HepG2 (cell line): ENCODE measurements around the gene MARVELD3. TPM values are rescaled to one million over a fixed set of nuclear protein-coding genes. Genes with fewer than 3 reads are reported as not detected.

Experiments used
- CBFB ChIP-seq: sonication (generic); formaldehyde crosslinking; IDR thresholded peaks from 2 replicates; pipeline ENCODE4 v1.4.0; 2020; ENCODE audit warnings: missing genetic modification reagents
- CCAR2 ChIP-seq: fragments of 200-400 bp; formaldehyde crosslinking; optimal IDR thresholded peaks from 2 replicates; pipeline ENCODE3; 2018; ENCODE audit warnings: low read depth, mild to moderate bottlenecking, low read length, moderate library complexity
- DNMT3B ChIP-seq: conservative IDR thresholded peaks from 2 replicates; pipeline ENCODE4 v1.6.1; 2016; ENCODE audit warnings: missing biosample characterization, control low read depth
- FLYWCH1 ChIP-seq: sonication (generic); formaldehyde crosslinking; IDR thresholded peaks from 2 replicates; pipeline ENCODE4 v1.8.1; 2023; ENCODE audit warnings: mild to moderate bottlenecking, missing genetic modification reagents
- FOSL2 ChIP-seq: sonication (generic); formaldehyde crosslinking; IDR thresholded peaks from 2 replicates; pipeline ENCODE4 v1.4.0; 2020; ENCODE audit warnings: missing genetic modification reagents
- GATAD2A ChIP-seq: IDR thresholded peaks from 2 replicates; pipeline ENCODE4 v1.6.1; 2016
- HMG20A ChIP-seq: IDR thresholded peaks from 2 replicates; pipeline ENCODE4 v1.6.1; 2016; ENCODE audit warnings: borderline replicate concordance
- KDM2A ChIP-seq: sonication (generic); formaldehyde crosslinking; IDR thresholded peaks from 2 replicates; pipeline ENCODE4 v1.4.0; 2020; ENCODE audit warnings: low read depth, missing genetic modification reagents, borderline replicate concordance
- KDM5A ChIP-seq: fragments of 200-600 bp; sonication (generic); IDR thresholded peaks from 2 replicates; pipeline ENCODE4 v1.7.0; 2018; ENCODE audit warnings: antibody characterized with exemption, mild to moderate bottlenecking, low read length, borderline replicate concordance
- KLF9 ChIP-seq: IDR thresholded peaks from 2 replicates; pipeline ENCODE4 v1.6.1; 2016; ENCODE audit warnings: low read depth
- MED13 ChIP-seq: sonication (generic); formaldehyde crosslinking; IDR thresholded peaks from 2 replicates; pipeline ENCODE4 v1.5.0; 2020; ENCODE audit warnings: missing genetic modification reagents
- POLR2AphosphoS2 ChIP-seq: IDR thresholded peaks from 2 replicates; pipeline ENCODE4 v1.6.1; 2011; ENCODE audit warnings: low read depth, low read length, improper control_type of control experiment
- TAF15 ChIP-seq: fragments of 200-400 bp; formaldehyde crosslinking; IDR thresholded peaks from one replicate; pipeline ENCODE4 v1.6.1; 2018; ENCODE audit warnings: mild to moderate bottlenecking, low read depth, low read length; ENCODE audit not compliant: poor library complexity, severe bottlenecking
- TEAD2 ChIP-seq: sonication (generic); formaldehyde crosslinking; IDR thresholded peaks from 2 replicates; pipeline ENCODE4 v1.9.0; 2021; ENCODE audit warnings: missing genetic modification reagents
- U2AF1 ChIP-seq: fragments of 200-400 bp; formaldehyde crosslinking; optimal IDR thresholded peaks from 2 replicates; pipeline ENCODE3; 2017; ENCODE audit warnings: mild to moderate bottlenecking, low read depth, low read length
- ZKSCAN1 ChIP-seq: fragments of 150-350 bp; IDR thresholded peaks from 2 replicates; pipeline ENCODE4 v1.6.1; 2014; ENCODE audit warnings: low read length
- ZNF10 ChIP-seq: sonication (generic); formaldehyde crosslinking; IDR thresholded peaks from 2 replicates; pipeline ENCODE4 v1.4.0; 2020; ENCODE audit warnings: mild to moderate bottlenecking, low read depth, missing genetic modification reagents, borderline replicate concordance
- ZNF274 ChIP-seq: sonication (generic); formaldehyde crosslinking; IDR thresholded peaks from 2 replicates; pipeline ENCODE4 v1.5.1; 2020; ENCODE audit warnings: mild to moderate bottlenecking, missing genetic modification reagents
- ZNF337 ChIP-seq: sonication (generic); formaldehyde crosslinking; IDR thresholded peaks from 2 replicates; pipeline ENCODE4 v1.5.1; 2020; ENCODE audit warnings: missing genetic modification reagents, low read depth, mild to moderate bottlenecking, borderline replicate concordance
- ZNF562 ChIP-seq: sonication (generic); formaldehyde crosslinking; IDR thresholded peaks from 2 replicates; pipeline ENCODE4 v1.8.0; 2022; ENCODE audit warnings: missing genetic modification reagents, borderline replicate concordance
- ZNF614 ChIP-seq: IDR thresholded peaks from 2 replicates; pipeline ENCODE4 v1.6.1; 2018; ENCODE audit warnings: missing biosample characterization, missing genetic modification reagents, inconsistent platforms, borderline replicate concordance
- ZNF747 ChIP-seq: sonication (generic); formaldehyde crosslinking; IDR thresholded peaks from 2 replicates; pipeline ENCODE4 v1.8.1; 2023; ENCODE audit warnings: missing genetic modification reagents, mild to moderate bottlenecking, borderline replicate concordance
- ZNF75D ChIP-seq: sonication (generic); formaldehyde crosslinking; IDR thresholded peaks from 2 replicates; pipeline ENCODE4 v1.8.1; 2023; ENCODE audit warnings: missing genetic modification reagents, mild to moderate bottlenecking, borderline replicate concordance
- ZNF775 ChIP-seq: sonication (generic); formaldehyde crosslinking; IDR thresholded peaks from 2 replicates; pipeline ENCODE4 v1.4.0; 2020; ENCODE audit warnings: missing genetic modification reagents, mild to moderate bottlenecking, moderate library complexity, borderline replicate concordance
- ZSCAN12 ChIP-seq: sonication (generic); formaldehyde crosslinking; IDR thresholded peaks from 2 replicates; pipeline ENCODE4 v1.9.0; 2021; ENCODE audit warnings: mild to moderate bottlenecking, missing genetic modification reagents
- polyA plus RNA-seq, 8 experiments: library from polyadenylated mRNA; depleted of rRNA in 3 of 8; stranded (reverse) in 7 of 8; unstranded in 1 of 8; fragments of >200 nt; fragmentation: Illumina TruSeq in 4 of 8; extraction: Trizol in 4 of 8; gene quantifications; 2 replicates each; pipeline versions ENCODE4 v1.2.1 to v1.2.3, GENCODE V29; 2011 to 2016; ENCODE audit warnings: low read depth in 4 of 8, missing spikeins in 1 of 8, mixed read lengths in 1 of 8; ENCODE audit not compliant: insufficient read depth in 1 of 8
- total RNA-seq, 5 experiments: library from RNA; depleted of rRNA; stranded (reverse); fragments of >200 nt; fragmentation: Illumina TruSeq; extraction: Trizol; gene quantifications; 2 replicates each; pipeline ENCODE4 v1.2.3, GENCODE V29; 2016; ENCODE audit warnings: low read depth in 1 of 5
- TF ChIP-seq, protein P1 (sequence below): sonication (generic); formaldehyde crosslinking; IDR thresholded peaks from 2 replicates; pipeline ENCODE4 v1.4.0; 2020; ENCODE audit warnings: missing genetic modification reagents
- TF ChIP-seq, protein P2 (sequence below): sonication (generic); formaldehyde crosslinking; IDR thresholded peaks from 2 replicates; pipeline ENCODE4 v1.5.0; 2020; ENCODE audit warnings: missing genetic modification reagents
- TF ChIP-seq, protein P3 (sequence below): sonication (generic); formaldehyde crosslinking; IDR thresholded peaks from 2 replicates; pipeline ENCODE4 v1.5.0; 2020; ENCODE audit warnings: missing genetic modification reagents

Gene MARVELD3
- total and polyA plus RNA-seq, 2 of the 13 experiments (the other 11 are each of a cell fraction or from before 2014, with no cell fraction given), result 4.8 to 5.6 TPM

DNA sequence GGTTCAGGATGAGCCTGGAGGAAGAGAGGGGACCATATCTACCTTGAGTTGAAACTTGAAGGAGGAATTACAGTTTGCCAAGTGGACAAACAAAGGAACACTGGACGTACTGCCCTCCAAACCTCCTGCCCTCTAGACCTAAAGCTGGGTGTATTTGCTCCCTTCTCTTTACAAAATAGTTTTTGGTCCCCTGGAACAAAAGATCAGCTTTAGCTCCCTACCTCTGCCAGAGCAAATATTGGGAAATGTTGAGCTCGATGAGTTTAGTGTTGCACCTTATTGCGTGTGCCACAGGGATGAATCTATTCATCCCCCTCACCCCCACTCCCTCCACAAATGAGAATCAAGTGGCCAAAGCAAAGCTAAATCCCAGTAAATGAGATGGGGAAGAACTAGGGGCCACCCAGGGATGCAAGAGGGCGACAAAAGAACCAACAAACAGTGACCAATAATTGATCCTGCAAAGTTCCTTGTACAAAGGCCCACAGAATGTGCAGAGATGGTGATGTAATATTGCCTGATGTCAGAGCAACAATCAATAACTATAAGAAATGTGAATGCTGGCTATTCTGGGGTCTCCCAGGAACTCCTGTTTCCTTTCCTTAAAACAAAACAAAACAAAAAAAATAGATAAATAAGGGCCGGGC, 31.9 kb upstream of the MARVELD3 start (continued):
- peak; percentile 74; the same call in 1 of the 2 replicates for TF ChIP-seq HMG20A
- TF ChIP-seq, protein P1, sequence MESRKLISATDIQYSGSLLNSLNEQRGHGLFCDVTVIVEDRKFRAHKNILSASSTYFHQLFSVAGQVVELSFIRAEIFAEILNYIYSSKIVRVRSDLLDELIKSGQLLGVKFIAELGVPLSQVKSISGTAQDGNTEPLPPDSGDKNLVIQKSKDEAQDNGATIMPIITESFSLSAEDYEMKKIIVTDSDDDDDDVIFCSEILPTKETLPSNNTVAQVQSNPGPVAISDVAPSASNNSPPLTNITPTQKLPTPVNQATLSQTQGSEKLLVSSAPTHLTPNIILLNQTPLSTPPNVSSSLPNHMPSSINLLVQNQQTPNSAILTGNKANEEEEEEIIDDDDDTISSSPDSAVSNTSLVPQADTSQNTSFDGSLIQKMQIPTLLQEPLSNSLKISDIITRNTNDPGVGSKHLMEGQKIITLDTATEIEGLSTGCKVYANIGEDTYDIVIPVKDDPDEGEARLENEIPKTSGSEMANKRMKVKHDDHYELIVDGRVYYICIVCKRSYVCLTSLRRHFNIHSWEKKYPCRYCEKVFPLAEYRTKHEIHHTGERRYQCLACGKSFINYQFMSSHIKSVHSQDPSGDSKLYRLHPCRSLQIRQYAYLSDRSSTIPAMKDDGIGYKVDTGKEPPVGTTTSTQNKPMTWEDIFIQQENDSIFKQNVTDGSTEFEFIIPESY (CRISPR knock-in tag), result no peak
- no peak for TF ChIP-seq U2AF1
- TF ChIP-seq ZSCAN12 (CRISPR knock-in tag), result no peak
- TF ChIP-seq CBFB, result no peak; the same call in 1 of the 2 replicates
- TF ChIP-seq KLF9 (CRISPR knock-in tag), result no peak
- TF ChIP-seq FLYWCH1 (CRISPR knock-in tag), result no peak
- no peak for TF ChIP-seq ZNF10 (CRISPR knock-in tag)
- TF ChIP-seq ZKSCAN1, result no peak
- no peak for TF ChIP-seq TAF15
- peak; percentile 96 for TF ChIP-seq GATAD2A (CRISPR knock-in tag)
- TF ChIP-seq, protein P2, sequence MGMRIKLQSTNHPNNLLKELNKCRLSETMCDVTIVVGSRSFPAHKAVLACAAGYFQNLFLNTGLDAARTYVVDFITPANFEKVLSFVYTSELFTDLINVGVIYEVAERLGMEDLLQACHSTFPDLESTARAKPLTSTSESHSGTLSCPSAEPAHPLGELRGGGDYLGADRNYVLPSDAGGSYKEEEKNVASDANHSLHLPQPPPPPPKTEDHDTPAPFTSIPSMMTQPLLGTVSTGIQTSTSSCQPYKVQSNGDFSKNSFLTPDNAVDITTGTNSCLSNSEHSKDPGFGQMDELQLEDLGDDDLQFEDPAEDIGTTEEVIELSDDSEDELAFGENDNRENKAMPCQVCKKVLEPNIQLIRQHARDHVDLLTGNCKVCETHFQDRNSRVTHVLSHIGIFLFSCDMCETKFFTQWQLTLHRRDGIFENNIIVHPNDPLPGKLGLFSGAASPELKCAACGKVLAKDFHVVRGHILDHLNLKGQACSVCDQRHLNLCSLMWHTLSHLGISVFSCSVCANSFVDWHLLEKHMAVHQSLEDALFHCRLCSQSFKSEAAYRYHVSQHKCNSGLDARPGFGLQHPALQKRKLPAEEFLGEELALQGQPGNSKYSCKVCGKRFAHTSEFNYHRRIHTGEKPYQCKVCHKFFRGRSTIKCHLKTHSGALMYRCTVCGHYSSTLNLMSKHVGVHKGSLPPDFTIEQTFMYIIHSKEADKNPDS (CRISPR knock-in tag), result no peak
- TF ChIP-seq POLR2AphosphoS2, result no peak
- no peak; the same call in 1 of the 2 replicates for TF ChIP-seq ZNF274
- no peak for TF ChIP-seq KDM2A (CRISPR knock-in tag)
- no peak for TF ChIP-seq ZNF562 (CRISPR knock-in tag)
- TF ChIP-seq MED13 (CRISPR knock-in tag), result no peak
- TF ChIP-seq, protein P3, sequence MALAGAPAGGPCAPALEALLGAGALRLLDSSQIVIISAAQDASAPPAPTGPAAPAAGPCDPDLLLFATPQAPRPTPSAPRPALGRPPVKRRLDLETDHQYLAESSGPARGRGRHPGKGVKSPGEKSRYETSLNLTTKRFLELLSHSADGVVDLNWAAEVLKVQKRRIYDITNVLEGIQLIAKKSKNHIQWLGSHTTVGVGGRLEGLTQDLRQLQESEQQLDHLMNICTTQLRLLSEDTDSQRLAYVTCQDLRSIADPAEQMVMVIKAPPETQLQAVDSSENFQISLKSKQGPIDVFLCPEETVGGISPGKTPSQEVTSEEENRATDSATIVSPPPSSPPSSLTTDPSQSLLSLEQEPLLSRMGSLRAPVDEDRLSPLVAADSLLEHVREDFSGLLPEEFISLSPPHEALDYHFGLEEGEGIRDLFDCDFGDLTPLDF (CRISPR knock-in tag), result no peak
- no peak for TF ChIP-seq ZNF775 (CRISPR knock-in tag)
- no peak for TF ChIP-seq CCAR2
- no peak for TF ChIP-seq ZNF337 (CRISPR knock-in tag)
- TF ChIP-seq ZNF75D, result no peak
- peak; percentile 91 for TF ChIP-seq ZNF614 (CRISPR knock-in tag)
- no peak; the same call in 1 of the 2 replicates for TF ChIP-seq ZNF747 (CRISPR knock-in tag)
- TF ChIP-seq FOSL2 (CRISPR knock-in tag), result peak; percentile 93
- no peak for TF ChIP-seq DNMT3B (CRISPR knock-in tag)
- no peak for TF ChIP-seq KDM5A
- TF ChIP-seq TEAD2 (CRISPR knock-in tag), result no peak
